ENCODE data around the gene SLC25A45.

GRCh38 chr11:65393513-65394079 lies 11.2 kb upstream of the SLC25A45 start:
- no peak for TF ChIP-seq MAFK (IDR thresholded peaks at IDR 0.05; ENCODE audit: low read depth, low read length)
- no peak for TF ChIP-seq SMC3 (IDR thresholded peaks at IDR 0.05; ENCODE audit: low read depth, low read length)
- TF ChIP-seq CTCF (conservative IDR thresholded peaks at IDR 0.05; ENCODE audit: low read depth, low read length), result no peak
- TF ChIP-seq MXI1 (IDR thresholded peaks at IDR 0.05; ENCODE audit: borderline replicate concordance, low read depth, low read length), result no peak
- TF ChIP-seq POLR2A (IDR thresholded peaks at IDR 0.05; ENCODE audit: low read depth, low read length), result no peak; the same call in 1 of the 2 replicates
- no peak for TF ChIP-seq FOS (IDR thresholded peaks at IDR 0.05; ENCODE audit: low read depth, low read length)
- no peak for TF ChIP-seq RFX5 (IDR thresholded peaks at IDR 0.05; ENCODE audit: low read depth, low read length)
- no peak for TF ChIP-seq CHD1 (IDR thresholded peaks at IDR 0.05; ENCODE audit: low read depth, low read length)
- no peak for TF ChIP-seq RAD21 (IDR thresholded peaks at IDR 0.05; ENCODE audit: low read length)
- TF ChIP-seq CEBPB (IDR thresholded peaks at IDR 0.05; ENCODE audit: low read depth, low read length), result no peak
- TF ChIP-seq ELK1 (IDR thresholded peaks at IDR 0.05; ENCODE audit: borderline replicate concordance, low read depth, low read length), result no peak
- TF ChIP-seq RCOR1 (IDR thresholded peaks at IDR 0.05; ENCODE audit: insufficient replicate concordance, low read length), result no peak
- no peak for TF ChIP-seq USF2 (IDR thresholded peaks at IDR 0.05; ENCODE audit: low read depth, low read length)
- TF ChIP-seq BHLHE40 (IDR thresholded peaks at IDR 0.05; ENCODE audit: low read depth, low read length), result no peak
